Testis (tissue), 3 donors: ENCODE results near the gene MAP4K2. TPM values are rescaled to one million over a fixed set of nuclear protein-coding genes. Genes with fewer than 3 reads are reported as not detected.

ENCODE experiments used
- DNase-seq: peaks from one replicate; pipeline ENCODE4 v3.0.0-alpha.2; 2019
- H3K27ac ChIP-seq, 2 donors: fragments of 200-600 bp; sonication (generic); one replicate each; pipeline ENCODE4 v1.5.1; 2019
- H3K27me3 ChIP-seq: fragments of 200-600 bp; sonication (generic); one replicate; pipeline ENCODE4 v1.5.1; 2019
- H3K36me3 ChIP-seq: fragments of 200-600 bp; sonication (generic); one replicate; pipeline ENCODE4 v1.5.1; 2017; ENCODE audit warnings: low read depth; ENCODE audit errors: missing control alignments
- H3K4me1 ChIP-seq: fragments of 200-600 bp; sonication (generic); one replicate; pipeline ENCODE4 v1.5.1; 2019
- H3K4me3 ChIP-seq, 2 donors: fragments of 200-600 bp; sonication (generic); one replicate each; pipeline ENCODE4 v1.5.1; 2017 to 2019
- H3K9me3 ChIP-seq: fragments of 200-600 bp; sonication (generic); one replicate; pipeline ENCODE4 v1.5.1; 2017
- POLR2A ChIP-seq: fragments of 450-650 bp; IDR thresholded peaks from one replicate; pipeline ENCODE4 v1.6.1; 2017; ENCODE audit warnings: antibody characterized with exemption, mild to moderate bottlenecking, moderate library complexity
- WGBS, 2 donors: methylation state at CpG; one replicate each; pipeline ENCODE4 v1.1.5; 2018; 5-methylcytosine and 5-hydroxymethylcytosine counted together
- intact Hi-C: fragments of 100-400 bp; cut with DNase I; formaldehyde crosslinking; loops from one replicate; pipeline ENCODE4 v1.15.1; 2023; ENCODE audit warnings: low total_unique reads
- polyA plus RNA-seq: library from polyadenylated mRNA; stranded (reverse); fragments of 350-450 nt; fragmentation: Illumina TruSeq; extraction: RNeasy Lipid Tissue Mini Kit (QIAGEN cat#74804); gene quantifications from one replicate; pipeline ENCODE4 v1.2.3, GENCODE V29; 2014; ENCODE audit warnings: low read depth, low replicate concordance; ENCODE audit not compliant: insufficient read depth
- total RNA-seq, 2 donors: library from RNA; depleted of rRNA; stranded (reverse); fragments of >200 nt; gene quantifications; one replicate each; pipeline ENCODE4 v1.2.3, GENCODE V29; 2016
- TF ChIP-seq, protein P1 (sequence below), 3 experiments: fragments of 450-650 bp in 2 of 3; fragments of 200-600 bp in 1 of 3; sonication (generic) in 1 of 3; IDR thresholded peaks; one replicate each; pipeline ENCODE4 v1.5.1; 2016 to 2019; ENCODE audit warnings: antibody characterized with exemption in 3 of 3, mild to moderate bottlenecking in 2 of 3, moderate library complexity in 1 of 3

MAP4K2 gene
- total and polyA plus RNA-seq, 3 donors from 2014 or later = 14.9 to 29.8 (median 27.7) TPM

DNA sequence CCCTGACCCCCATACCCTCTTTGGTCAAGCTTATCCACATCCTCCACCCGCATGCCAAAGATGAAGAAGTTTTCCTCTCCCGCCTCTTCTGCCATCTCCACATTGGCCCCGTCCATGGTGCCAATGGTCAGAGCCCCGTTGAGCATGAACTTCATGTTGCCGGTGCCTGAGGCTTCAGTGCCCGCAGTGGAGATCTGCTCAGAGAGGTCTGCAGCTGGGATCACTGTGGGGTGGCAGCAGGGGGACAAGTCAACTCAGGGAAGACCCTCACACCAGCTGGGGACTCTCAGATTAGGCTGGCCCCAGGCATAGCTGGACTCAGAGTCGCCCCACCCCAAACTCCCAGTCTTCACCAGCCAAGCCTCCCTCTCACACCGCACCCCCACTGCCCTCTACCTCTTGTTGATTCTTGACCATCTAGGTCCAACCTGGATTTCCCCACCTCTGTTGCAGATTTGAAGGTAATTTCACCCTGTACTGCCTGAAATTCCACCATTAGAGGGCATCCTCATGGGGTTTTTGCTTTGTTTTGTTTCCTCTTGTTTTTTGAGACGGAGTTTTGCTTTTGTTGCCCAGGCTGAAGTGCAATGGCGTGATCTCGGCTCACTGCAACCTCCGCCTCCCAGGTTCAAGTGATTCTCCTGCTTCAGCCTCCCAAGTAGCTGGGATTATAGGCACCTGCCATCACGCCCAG is 52.5 kb downstream of the MAP4K2 start:
- Histone ChIP-seq H3K27ac (no peak overlapping the region), H3K36me3 (no peaks in the 10 kb centered on the region), H3K4me3 (no peak overlapping the region), H3K4me1 (peaks cover 23% of the 10 kb centered on the region), H3K27me3 (no peaks in the 10 kb centered on the region), H3K9me3 (no peaks in the 10 kb centered on the region)
- intact Hi-C loops = no loop called here
- DNase-seq = no peak
- 90 to 94% methylated on average over 13 of the region's 13 CpGs for WGBS, 2 donors
- TF ChIP-seq, protein P1, sequence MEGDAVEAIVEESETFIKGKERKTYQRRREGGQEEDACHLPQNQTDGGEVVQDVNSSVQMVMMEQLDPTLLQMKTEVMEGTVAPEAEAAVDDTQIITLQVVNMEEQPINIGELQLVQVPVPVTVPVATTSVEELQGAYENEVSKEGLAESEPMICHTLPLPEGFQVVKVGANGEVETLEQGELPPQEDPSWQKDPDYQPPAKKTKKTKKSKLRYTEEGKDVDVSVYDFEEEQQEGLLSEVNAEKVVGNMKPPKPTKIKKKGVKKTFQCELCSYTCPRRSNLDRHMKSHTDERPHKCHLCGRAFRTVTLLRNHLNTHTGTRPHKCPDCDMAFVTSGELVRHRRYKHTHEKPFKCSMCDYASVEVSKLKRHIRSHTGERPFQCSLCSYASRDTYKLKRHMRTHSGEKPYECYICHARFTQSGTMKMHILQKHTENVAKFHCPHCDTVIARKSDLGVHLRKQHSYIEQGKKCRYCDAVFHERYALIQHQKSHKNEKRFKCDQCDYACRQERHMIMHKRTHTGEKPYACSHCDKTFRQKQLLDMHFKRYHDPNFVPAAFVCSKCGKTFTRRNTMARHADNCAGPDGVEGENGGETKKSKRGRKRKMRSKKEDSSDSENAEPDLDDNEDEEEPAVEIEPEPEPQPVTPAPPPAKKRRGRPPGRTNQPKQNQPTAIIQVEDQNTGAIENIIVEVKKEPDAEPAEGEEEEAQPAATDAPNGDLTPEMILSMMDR (IDR thresholded peaks at IDR 0.05) = no peak
- TF ChIP-seq POLR2A = no peak

DNA sequence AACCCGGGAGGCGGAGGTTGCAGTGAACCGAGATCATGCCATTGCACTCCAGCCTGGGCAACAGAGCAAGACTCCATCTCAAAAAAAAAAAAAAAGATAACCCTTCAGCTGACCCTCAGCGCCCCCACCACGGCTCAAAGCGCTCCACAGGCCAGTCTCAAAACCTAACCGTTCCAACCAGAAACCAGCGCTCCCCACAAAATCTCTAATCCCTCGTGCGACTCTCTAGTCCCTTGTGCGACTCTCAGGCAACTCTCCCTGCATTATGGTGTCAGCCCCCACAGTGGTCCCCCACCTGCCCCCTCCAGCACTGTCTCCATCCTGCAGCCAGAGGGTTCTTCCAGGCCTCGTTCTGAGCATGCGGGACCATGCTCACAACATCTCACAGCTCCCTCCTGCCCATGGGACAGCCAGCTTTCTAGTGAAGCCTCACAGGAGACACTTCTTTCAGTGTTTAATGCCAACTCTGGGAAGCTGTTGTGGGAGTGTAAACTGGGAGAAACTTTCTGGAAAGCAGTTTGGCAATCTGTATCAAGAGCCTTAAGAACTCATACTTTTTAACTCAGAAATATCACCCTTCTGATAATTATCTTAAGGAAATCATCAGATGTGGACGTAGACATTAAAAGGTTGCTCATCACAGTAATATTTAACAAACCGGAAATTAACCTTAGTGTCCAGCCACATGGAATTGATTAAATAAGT is 54.9 kb downstream of the MAP4K2 start:
- DNase-seq = no peak
- intact Hi-C loops = no loop called here

DNA sequence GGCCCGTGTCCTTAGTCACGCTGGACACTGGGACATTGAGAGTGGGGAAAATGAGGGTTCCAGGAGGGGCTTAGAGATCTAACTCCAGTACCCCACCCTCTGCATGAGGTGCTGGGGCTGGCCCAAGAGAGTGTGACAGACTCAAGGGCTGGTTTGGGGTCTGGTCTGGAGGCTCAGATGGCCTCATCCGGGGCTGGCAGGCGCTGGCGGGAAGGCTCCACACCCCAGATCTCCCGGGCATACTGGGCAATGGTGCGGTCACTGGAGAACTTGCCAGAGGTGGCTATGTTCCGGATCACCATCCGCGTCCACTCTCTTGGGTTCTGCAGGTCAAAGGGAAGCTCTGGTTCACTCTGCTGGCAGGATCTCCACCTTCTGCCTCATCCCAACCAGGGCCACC is 56.5 kb downstream of the MAP4K2 start:
- peak overlapping the region in 1 of 2 donors; percentile 54 for H3K4me3 ChIP-seq
- no peaks in the 10 kb centered on the region for H3K9me3 ChIP-seq
- peak overlapping the region; percentile 83 to 92 for H3K27ac ChIP-seq
- TF ChIP-seq, protein P1 (IDR thresholded peaks at IDR 0.05) = no peak
- TF ChIP-seq POLR2A = no peak
- H3K36me3 ChIP-seq = no peaks in the 10 kb centered on the region
- H3K4me1 ChIP-seq = peaks cover 30% of the 10 kb centered on the region
- intact Hi-C loops = no loop called here
- no peak for DNase-seq
- H3K27me3 ChIP-seq = no peaks in the 10 kb centered on the region
- 55 to 69% methylated on average over 5 to 10 of the region's 10 CpGs for WGBS, 2 donors

More for the DNA sequence above, 54.9 kb downstream of the MAP4K2 start:
- no peaks in the 10 kb centered on the region for H3K27me3 ChIP-seq
- no peak overlapping the region for H3K4me3 ChIP-seq
- no peak for TF ChIP-seq POLR2A
- TF ChIP-seq, protein P1 (IDR thresholded peaks at IDR 0.05) = no peak
- H3K9me3 ChIP-seq = no peaks in the 10 kb centered on the region
- WGBS, 2 donors = 78 to 89% methylated on average over 15 of the region's 15 CpGs
- peaks cover 24% of the 10 kb centered on the region for H3K4me1 ChIP-seq
- H3K27ac ChIP-seq = no peak overlapping the region
- no peaks in the 10 kb centered on the region for H3K36me3 ChIP-seq

DNA sequence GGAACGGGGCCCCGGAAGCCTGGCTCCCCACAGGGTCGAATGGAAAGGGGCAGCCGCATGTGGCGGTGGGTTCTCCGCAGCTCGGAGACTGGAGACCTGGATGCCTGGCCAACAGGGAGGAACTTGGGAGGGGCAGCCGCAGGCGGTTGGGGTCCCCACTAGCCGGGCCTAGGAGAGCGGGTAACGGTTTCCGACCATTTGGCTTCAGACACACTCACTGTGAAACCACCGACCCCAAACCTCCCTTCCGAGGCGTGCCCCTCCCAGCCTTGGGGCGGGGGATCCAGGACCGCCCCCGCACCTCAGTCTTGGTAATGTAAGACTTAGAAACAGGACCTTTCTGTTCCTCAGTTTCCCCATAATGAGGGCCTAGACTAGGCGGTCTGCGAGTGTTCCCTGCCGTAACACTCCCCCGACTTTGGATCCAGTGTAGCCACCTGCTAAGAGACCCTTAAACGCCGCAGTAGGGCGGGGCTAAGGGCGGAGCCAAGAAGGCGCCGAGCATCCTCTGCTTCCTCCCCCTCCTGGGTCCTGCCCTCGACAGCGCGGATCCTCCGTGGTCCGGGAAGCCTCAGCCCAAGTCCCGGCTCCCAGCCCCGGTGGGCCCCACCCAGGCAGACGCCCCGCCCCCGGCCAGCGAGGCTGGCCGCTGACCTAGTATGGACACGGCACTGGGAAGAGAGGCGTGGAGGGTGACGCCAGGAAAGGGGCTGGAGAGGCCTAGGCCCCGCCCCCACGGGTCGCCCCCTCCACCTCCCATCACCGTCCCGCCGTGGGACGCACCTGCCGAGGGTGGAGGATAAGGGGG is 57.3 kb downstream of the MAP4K2 start:
- no peaks in the 10 kb centered on the region for H3K36me3 ChIP-seq
- WGBS, 2 donors = 1 to 2% methylated on average over 28 to 44 of the region's 52 CpGs
- peak; percentile 84 for DNase-seq
- no peak for TF ChIP-seq POLR2A
- TF ChIP-seq, protein P1 (IDR thresholded peaks at IDR 0.05) = no peak
- intact Hi-C loops = no loop called here
- peak overlapping the region; percentile 83 to 92 for H3K27ac ChIP-seq
- H3K9me3 ChIP-seq = no peaks in the 10 kb centered on the region
- H3K4me1 ChIP-seq = peaks cover 30% of the 10 kb centered on the region
- peak overlapping the region; percentile 54 to 61 for H3K4me3 ChIP-seq
- H3K27me3 ChIP-seq = no peaks in the 10 kb centered on the region
